ENCODE measurements around the gene UBE2D2.

- TF ChIP-seq CTCF (IDR thresholded peaks at IDR 0.05) (no peak), SIN3A (IDR thresholded peaks at IDR 0.05; ENCODE audit: borderline replicate concordance, insufficient read depth, low read depth, low read length) (no peak), POLR2AphosphoS5 (IDR thresholded peaks at IDR 0.05; ENCODE audit: low read depth, low read length) (no peak), REST (IDR thresholded peaks at IDR 0.05; ENCODE audit: insufficient read depth in 1 of 2, low read depth in 2 of 2, low read length in 1 of 2) (no peak), TCF7L2 (IDR thresholded peaks at IDR 0.05; ENCODE audit: low read depth, low read length) (no peak)
These were observed 96.5 kb downstream of the UBE2D2 start for GRCh38 chr5:139657363-139658321.
